Tibial nerve (tissue), 3 donors: ENCODE measurements around the gene JAKMIP2.

Experiments
- POLR2A ChIP-seq, 2 donors: fragments of 450-650 bp; IDR thresholded peaks; one replicate each; pipeline ENCODE4 v1.6.1; 2017; ENCODE audit warnings: antibody characterized with exemption in 2 of 2, mild to moderate bottlenecking in 2 of 2, moderate library complexity in 2 of 2
- TF ChIP-seq, protein P1 (sequence below), 5 experiments: fragments of 200-600 bp in 3 of 5; fragments of 450-650 bp in 2 of 5; sonication (generic) in 3 of 5; IDR thresholded peaks; one replicate each; pipeline ENCODE4 v1.5.1; 2016 to 2019; ENCODE audit warnings: antibody characterized with exemption in 5 of 5, mild to moderate bottlenecking in 3 of 5, moderate library complexity in 2 of 5

DNA sequence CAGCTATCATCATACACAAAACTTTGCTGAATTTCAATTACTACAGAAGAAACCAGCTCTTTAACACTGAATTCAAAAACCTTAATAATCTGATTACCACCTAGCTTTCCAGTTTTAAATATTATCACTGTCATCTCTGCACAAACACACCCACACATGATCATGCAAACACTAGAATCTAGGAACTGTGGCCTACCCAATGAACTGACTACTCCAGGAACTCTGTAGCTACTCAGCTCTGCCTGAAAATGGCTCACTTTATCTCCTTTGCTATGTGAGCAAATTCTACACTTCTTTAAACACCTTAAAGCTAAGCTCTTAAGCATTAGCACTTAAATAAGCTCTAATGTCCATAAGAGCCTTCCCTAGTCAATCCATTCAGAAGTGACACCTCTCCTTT is 149.4 kb downstream of the JAKMIP2 start:
- TF ChIP-seq, protein P1, sequence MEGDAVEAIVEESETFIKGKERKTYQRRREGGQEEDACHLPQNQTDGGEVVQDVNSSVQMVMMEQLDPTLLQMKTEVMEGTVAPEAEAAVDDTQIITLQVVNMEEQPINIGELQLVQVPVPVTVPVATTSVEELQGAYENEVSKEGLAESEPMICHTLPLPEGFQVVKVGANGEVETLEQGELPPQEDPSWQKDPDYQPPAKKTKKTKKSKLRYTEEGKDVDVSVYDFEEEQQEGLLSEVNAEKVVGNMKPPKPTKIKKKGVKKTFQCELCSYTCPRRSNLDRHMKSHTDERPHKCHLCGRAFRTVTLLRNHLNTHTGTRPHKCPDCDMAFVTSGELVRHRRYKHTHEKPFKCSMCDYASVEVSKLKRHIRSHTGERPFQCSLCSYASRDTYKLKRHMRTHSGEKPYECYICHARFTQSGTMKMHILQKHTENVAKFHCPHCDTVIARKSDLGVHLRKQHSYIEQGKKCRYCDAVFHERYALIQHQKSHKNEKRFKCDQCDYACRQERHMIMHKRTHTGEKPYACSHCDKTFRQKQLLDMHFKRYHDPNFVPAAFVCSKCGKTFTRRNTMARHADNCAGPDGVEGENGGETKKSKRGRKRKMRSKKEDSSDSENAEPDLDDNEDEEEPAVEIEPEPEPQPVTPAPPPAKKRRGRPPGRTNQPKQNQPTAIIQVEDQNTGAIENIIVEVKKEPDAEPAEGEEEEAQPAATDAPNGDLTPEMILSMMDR (IDR thresholded peaks at IDR 0.05) = no peak
- TF ChIP-seq POLR2A (IDR thresholded peaks at IDR 0.05) = no peak
